Colonic mucosa (tissue), 4 donors: ENCODE measurements around the gene SLC5A2. TPM values are rescaled to one million over a fixed set of nuclear protein-coding genes. Genes with fewer than 3 reads are reported as not detected.
"Not testable (repeated sequence)": the region's sequence is repeated elsewhere in the genome, so short reads cannot be mapped to it uniquely, and the experiment has no call there.

Experiments
- DNase-seq: peaks from one replicate; pipeline ENCODE4 v3.0.0-alpha.2; 2020
- H3K27ac ChIP-seq: fragments of 200-600 bp; one replicate; pipeline ENCODE4 v1.8.0; 2021
- H3K27me3 ChIP-seq: fragments of 200-600 bp; one replicate; pipeline ENCODE4 v1.8.0; 2021
- H3K36me3 ChIP-seq: fragments of 200-600 bp; one replicate; pipeline ENCODE4 v1.8.0; 2021
- H3K4me1 ChIP-seq: fragments of 200-600 bp; one replicate; pipeline ENCODE4 v1.8.0; 2021; ENCODE audit warnings: mild to moderate bottlenecking
- H3K4me3 ChIP-seq: fragments of 200-600 bp; one replicate; pipeline ENCODE4 v1.8.0; 2021
- H3K9ac ChIP-seq, 2 donors: one replicate each; pipeline ENCODE4 v1.7.0; 2013; ENCODE audit warnings: control low read depth in 2 of 2, low read depth in 2 of 2, low read length in 2 of 2
- H3K9me3 ChIP-seq: fragments of 200-600 bp; one replicate; pipeline ENCODE4 v1.8.0; 2021
- CTCF ChIP-seq: fragments of 200-600 bp; IDR thresholded peaks from one replicate; pipeline ENCODE4 v1.8.0; 2022; ENCODE audit warnings: antibody characterized with exemption, mild to moderate bottlenecking
- intact Hi-C: fragments of 100-400 bp; cut with DNase I; formaldehyde crosslinking; loops from one replicate; pipeline ENCODE4 v1.14.1; 2022
- total RNA-seq, 2 donors: library from RNA; stranded (reverse); fragmentation: NEBNext Ultra II Directional in 1 of 2; extraction: Animal tissue kit (Norgen Biotek cat#: 25700) in 1 of 2; gene quantifications; one replicate each; pipeline ENCODE4 v1.2.1, GENCODE V29; 2021
- donor health status: healthy.
- donor health status: DM: no; HTN: no; CAD: no.
- donor health status: DM: no; HTN: no; CAD: no.

SLC5A2 gene
- total RNA-seq, 2 donors from 2014 or later: 0.20 to 0.21 TPM

- H3K9me3 ChIP-seq: no peaks in the 10 kb centered on the region
- TF ChIP-seq CTCF: no peak
- H3K27me3 ChIP-seq: no peaks in the 10 kb centered on the region
- H3K9ac ChIP-seq: no peak overlapping the region
- no peak overlapping the region for H3K27ac ChIP-seq
- H3K4me3 ChIP-seq: no peak overlapping the region
- DNase-seq: no peak
- H3K4me1 ChIP-seq: no peaks in the 10 kb centered on the region
- intact Hi-C loops: no loop called here
- no peaks in the 10 kb centered on the region for H3K36me3 ChIP-seq
These were observed 43.4 kb upstream of the SLC5A2 start for GRCh38 chr16:31439519-31439918.

GRCh38 chr16:31440516-31441184 is 42.3 kb upstream of the SLC5A2 start:
- DNase-seq: no peak
- Histone ChIP-seq H3K27ac (no peak overlapping the region), H3K27me3 (no peaks in the 10 kb centered on the region), H3K4me3 (no peak overlapping the region), H3K36me3 (no peaks in the 10 kb centered on the region), H3K9me3 (no peaks in the 10 kb centered on the region), H3K9ac (no peak overlapping the region), H3K4me1 (no peaks in the 10 kb centered on the region)
- no peak for TF ChIP-seq CTCF
- intact Hi-C loops: loop anchor here (5.0 kb wide), 1 partner anchor 458 kb away; no protein-coding TSS in a partner anchor

GRCh38 chr16:31441956-31442355 is 41.0 kb upstream of the SLC5A2 start:
- H3K4me1 ChIP-seq: no peaks in the 10 kb centered on the region
- H3K27ac ChIP-seq: peak overlapping the region; percentile 73
- peak overlapping the region in 1 of 2 donors; percentile 12 for H3K9ac ChIP-seq
- no peaks in the 10 kb centered on the region for H3K27me3 ChIP-seq
- H3K36me3 ChIP-seq: no peaks in the 10 kb centered on the region
- intact Hi-C loops: loop anchor here (5.0 kb wide), 1 partner anchor 460 kb away; no protein-coding TSS in a partner anchor
- no peaks in the 10 kb centered on the region for H3K9me3 ChIP-seq
- no peak for DNase-seq
- peak overlapping the region; percentile 84 for H3K4me3 ChIP-seq
- no peak for TF ChIP-seq CTCF

- H3K27ac ChIP-seq, H3K27me3 ChIP-seq, H3K4me3 ChIP-seq, H3K9ac ChIP-seq, H3K4me1 ChIP-seq, intact Hi-C loops, H3K9me3 ChIP-seq, DNase-seq, H3K36me3 ChIP-seq: not testable (repeated sequence)
These were observed 37.0 kb upstream of the SLC5A2 start for GRCh38 chr16:31445931-31446330.

- DNase-seq: no peak
- Histone ChIP-seq H3K27ac (no peak overlapping the region), H3K36me3 (no peaks in the 10 kb centered on the region), H3K27me3 (no peaks in the 10 kb centered on the region), H3K9ac (no peak overlapping the region), H3K4me3 (no peak overlapping the region), H3K4me1 (peaks cover 7% of the 10 kb centered on the region), H3K9me3 (no peaks in the 10 kb centered on the region)
- TF ChIP-seq CTCF: no peak
- intact Hi-C loops: loop anchor here (10.0 kb wide), 2 partner anchors 266 to 414 kb away; partner anchors contain the start of gene FUS
These were observed 31.7 kb upstream of the SLC5A2 start for GRCh38 chr16:31451201-31451600.

- intact Hi-C loops: loop anchor here (10.0 kb wide), 2 partner anchors 267 to 413 kb away; partner anchors contain the start of gene FUS
- Histone ChIP-seq H3K4me1 (peaks cover 10% of the 10 kb centered on the region), H3K36me3 (no peaks in the 10 kb centered on the region), H3K27ac (peak overlapping the region; percentile 8), H3K4me3 (no peak overlapping the region), H3K9ac (no peak overlapping the region), H3K27me3 (no peaks in the 10 kb centered on the region), H3K9me3 (no peaks in the 10 kb centered on the region)
- DNase-seq: no peak
- peak; percentile 38 for TF ChIP-seq CTCF
These were observed 31.1 kb upstream of the SLC5A2 start for GRCh38 chr16:31451681-31452351.
